Ishikawa (cell line): ENCODE results near the gene OCLN.

Experiments used
- CEBPB ChIP-seq: IDR thresholded peaks from 2 replicates; pipeline ENCODE4 v1.6.1; 2012
- CREB1 ChIP-seq: IDR thresholded peaks from 2 replicates; pipeline ENCODE4 v1.6.1; 2012; ENCODE audit warnings: low read depth
- EGR1 ChIP-seq: IDR thresholded peaks from 2 replicates; pipeline ENCODE4 v1.6.1; 2012
- EP300 ChIP-seq: IDR thresholded peaks from 2 replicates; pipeline ENCODE4 v1.6.1; 2012; ENCODE audit warnings: borderline replicate concordance
- FOXM1 ChIP-seq: IDR thresholded peaks from 2 replicates; pipeline ENCODE4 v1.6.1; 2012; ENCODE audit warnings: low read depth, borderline replicate concordance
- MAX ChIP-seq: IDR thresholded peaks from 2 replicates; pipeline ENCODE4 v1.6.1; 2012
- NFIC ChIP-seq: IDR thresholded peaks from 2 replicates; pipeline ENCODE4 v1.6.1; 2012
- RAD21 ChIP-seq: IDR thresholded peaks from 2 replicates; pipeline ENCODE4 v1.6.1; 2012; ENCODE audit warnings: low read depth
- REST ChIP-seq: IDR thresholded peaks from 2 replicates; pipeline ENCODE4 v1.6.1; 2012; ENCODE audit warnings: low read depth, mild to moderate bottlenecking
- TEAD4 ChIP-seq: IDR thresholded peaks from 2 replicates; pipeline ENCODE4 v1.6.1; 2012
- YY1 ChIP-seq: IDR thresholded peaks from 2 replicates; pipeline ENCODE4 v1.6.1; 2012; ENCODE audit warnings: low read depth
- ZBTB7A ChIP-seq: IDR thresholded peaks from 2 replicates; pipeline ENCODE4 v1.6.1; 2012; ENCODE audit warnings: low read depth

- TF ChIP-seq CREB1 (no peak), FOXM1 (no peak), CEBPB (no peak), NFIC (no peak), RAD21 (no peak), ZBTB7A (no peak), REST (no peak), MAX (no peak), YY1 (no peak), EGR1 (no peak), TEAD4 (no peak), EP300 (no peak)
Measured at GRCh38 chr5:69525490-69525889, 32.9 kb downstream of the OCLN start.
